Mesendoderm (in vitro differentiated cells): Measurements from ENCODE around the gene ATP2A3.

ENCODE experiments used
- DNase-seq: peaks from one replicate; pipeline ENCODE4 v3.0.0; 2013
- H2AK5ac ChIP-seq: 2 replicates; pipeline ENCODE4 v1.6.1; 2013; ENCODE audit warnings: low read length, inconsistent platforms
- H2BK120ac ChIP-seq: 2 replicates; pipeline ENCODE4 v1.6.1; 2013; ENCODE audit warnings: low read depth, mild to moderate bottlenecking, low read length, moderate library complexity, mixed read lengths
- H2BK15ac ChIP-seq: replicated peaks from 2 replicates; pipeline ENCODE4 v1.6.1; 2013; ENCODE audit warnings: low read depth, mild to moderate bottlenecking, moderate library complexity
- H2BK5ac ChIP-seq: 2 replicates; pipeline ENCODE4 v1.6.1; 2013; ENCODE audit warnings: low read length, inconsistent platforms
- H3K18ac ChIP-seq: 2 replicates; pipeline ENCODE4 v1.6.1; 2013; ENCODE audit warnings: mild to moderate bottlenecking, low read length, mixed read lengths
- H3K23ac ChIP-seq: one replicate; pipeline ENCODE4 v1.6.1; 2013; ENCODE audit warnings: low read length
- H3K27ac ChIP-seq: 2 replicates; pipeline ENCODE4 v1.5.1; 2013; ENCODE audit warnings: low read depth, mild to moderate bottlenecking, inconsistent platforms, low read length, moderate library complexity
- H3K27me3 ChIP-seq: 2 replicates; pipeline ENCODE4 v1.6.1; 2013; ENCODE audit warnings: low read length, control low read depth, mild to moderate bottlenecking, inconsistent platforms; ENCODE audit not compliant: insufficient read depth, poor library complexity
- H3K36me3 ChIP-seq: 2 replicates; pipeline ENCODE4 v1.6.1; 2013; ENCODE audit warnings: low read length, inconsistent platforms; ENCODE audit not compliant: control insufficient read depth, insufficient read depth
- H3K4ac ChIP-seq: one replicate; pipeline ENCODE4 v1.6.1; 2013; ENCODE audit warnings: low read depth, mild to moderate bottlenecking, low read length, moderate library complexity
- H3K4me1 ChIP-seq: 2 replicates; pipeline ENCODE4 v1.6.1; 2013; ENCODE audit warnings: low read depth, low read length, inconsistent platforms; ENCODE audit not compliant: control insufficient read depth
- H3K4me2 ChIP-seq: 2 replicates; pipeline ENCODE4 v1.6.1; 2013; ENCODE audit warnings: low read length
- H3K4me3 ChIP-seq: 2 replicates; pipeline ENCODE4 v1.5.1; 2013; ENCODE audit warnings: mild to moderate bottlenecking, low read length
- H3K56ac ChIP-seq: one replicate; pipeline ENCODE4 v1.6.1; 2013; ENCODE audit warnings: low read length
- H3K79me1 ChIP-seq: 2 replicates; pipeline ENCODE4 v1.6.1; 2013; ENCODE audit warnings: low read length, inconsistent platforms
- H3K79me2 ChIP-seq: 2 replicates; pipeline ENCODE4 v1.6.1; 2013; ENCODE audit warnings: mild to moderate bottlenecking, low read length; ENCODE audit not compliant: control insufficient read depth, insufficient read depth
- H3K9ac ChIP-seq: 2 replicates; pipeline ENCODE4 v1.6.1; 2013; ENCODE audit warnings: low read length, inconsistent platforms
- H4K5ac ChIP-seq: one replicate; pipeline ENCODE4 v1.6.1; 2013; ENCODE audit warnings: low read length
- H4K8ac ChIP-seq: one replicate; pipeline ENCODE4 v1.6.1; 2013; ENCODE audit warnings: low read depth, mild to moderate bottlenecking, control low read depth, low read length, moderate library complexity
- WGBS: extraction: QIAGEN DNeasy Blood & Tissue Kit; methylation state at CpG from one replicate; pipeline ENCODE4 v1.1.7; 2013; ENCODE audit warnings: low lambda C conversion rate, missing lambda C conversion rate; ENCODE audit not compliant: insufficient coverage; ENCODE audit errors: extremely low coverage; 5-methylcytosine and 5-hydroxymethylcytosine counted together

ATP2A3 gene

GRCh38 chr17:3897731-3898130 lies 66.5 kb downstream of the ATP2A3 start:
- Histone ChIP-seq H3K4ac (no peak overlapping the region), H3K23ac (no peak overlapping the region), H2AK5ac (no peak overlapping the region), H3K18ac (no peak overlapping the region), H2BK15ac (no peak overlapping the region), H3K9ac (no peak overlapping the region), H4K8ac (no peak overlapping the region), H4K5ac (no peak overlapping the region), H3K79me2 (no peaks in the 10 kb centered on the region), H3K56ac (no peak overlapping the region), H3K4me1 (peaks cover 7% of the 10 kb centered on the region), H3K27ac (no peak overlapping the region), H3K79me1 (no peaks in the 10 kb centered on the region), H2BK5ac (no peak overlapping the region), H3K27me3 (no peaks in the 10 kb centered on the region), H3K36me3 (no peaks in the 10 kb centered on the region), H2BK120ac (no peak overlapping the region), H3K4me2 (no peak overlapping the region), H3K4me3 (no peak overlapping the region)
- no peak for DNase-seq
- WGBS: no CpG with 5 or more reads among the region's 12 CpGs

GRCh38 chr17:3896968-3897235 lies 67.3 kb downstream of the ATP2A3 start:
- Histone ChIP-seq H3K4me2 (no peak overlapping the region), H3K27me3 (no peaks in the 10 kb centered on the region), H4K5ac (no peak overlapping the region), H2BK5ac (no peak overlapping the region), H3K36me3 (no peaks in the 10 kb centered on the region), H3K27ac (no peak overlapping the region), H2BK15ac (no peak overlapping the region), H3K79me2 (no peaks in the 10 kb centered on the region), H3K9ac (no peak overlapping the region), H3K4me1 (peaks cover 7% of the 10 kb centered on the region), H2AK5ac (no peak overlapping the region), H3K56ac (no peak overlapping the region), H3K79me1 (no peaks in the 10 kb centered on the region), H2BK120ac (no peak overlapping the region), H3K4ac (no peak overlapping the region), H3K4me3 (no peak overlapping the region), H3K23ac (no peak overlapping the region), H3K18ac (no peak overlapping the region), H4K8ac (no peak overlapping the region)
- DNase-seq: no peak
- no CpG with 5 or more reads among the region's 6 CpGs for WGBS

- no peak overlapping the region for H2BK120ac ChIP-seq
- H3K18ac ChIP-seq: no peak overlapping the region
- H3K23ac ChIP-seq: no peak overlapping the region
- H3K79me2 ChIP-seq: no peaks in the 10 kb centered on the region
- no peaks in the 10 kb centered on the region for H3K79me1 ChIP-seq
- no peaks in the 10 kb centered on the region for H3K27me3 ChIP-seq
- no peak overlapping the region for H3K4ac ChIP-seq
- no peak overlapping the region for H4K5ac ChIP-seq
- no peak overlapping the region for H3K56ac ChIP-seq
- H3K4me2 ChIP-seq: no peak overlapping the region
- H4K8ac ChIP-seq: no peak overlapping the region
- H3K27ac ChIP-seq: no peak overlapping the region
- H2AK5ac ChIP-seq: no peak overlapping the region
- H2BK15ac ChIP-seq: no peak overlapping the region
- H3K9ac ChIP-seq: no peak overlapping the region
- DNase-seq: no peak
- peaks cover 8% of the 10 kb centered on the region for H3K4me1 ChIP-seq
- no peak overlapping the region for H3K4me3 ChIP-seq
- no CpG with 5 or more reads among the region's 15 CpGs for WGBS
- no peak overlapping the region for H2BK5ac ChIP-seq
- no peaks in the 10 kb centered on the region for H3K36me3 ChIP-seq
Observed at GRCh38 chr17:3896108-3896967, 67.9 kb downstream of the ATP2A3 start.

GRCh38 chr17:3895354-3895753 lies 68.9 kb downstream of the ATP2A3 start:
- Histone ChIP-seq H3K27ac (no peak overlapping the region), H3K36me3 (no peaks in the 10 kb centered on the region), H3K23ac (no peak overlapping the region), H2AK5ac (no peak overlapping the region), H3K18ac (no peak overlapping the region), H3K27me3 (no peaks in the 10 kb centered on the region), H3K9ac (no peak overlapping the region), H3K4ac (no peak overlapping the region), H2BK5ac (no peak overlapping the region), H3K4me1 (peaks cover 8% of the 10 kb centered on the region), H3K56ac (no peak overlapping the region), H3K4me2 (no peak overlapping the region), H2BK120ac (no peak overlapping the region), H3K79me2 (no peaks in the 10 kb centered on the region), H4K8ac (no peak overlapping the region), H2BK15ac (no peak overlapping the region), H4K5ac (no peak overlapping the region), H3K4me3 (no peak overlapping the region), H3K79me1 (no peaks in the 10 kb centered on the region)
- WGBS: no CpG with 5 or more reads among the region's 3 CpGs
- no peak for DNase-seq

- H3K79me2 ChIP-seq: no peaks in the 10 kb centered on the region
- no peak overlapping the region for H2AK5ac ChIP-seq
- no peak overlapping the region for H3K23ac ChIP-seq
- H3K4me2 ChIP-seq: no peak overlapping the region
- H4K5ac ChIP-seq: no peak overlapping the region
- no peak overlapping the region for H2BK15ac ChIP-seq
- no peak overlapping the region for H3K4ac ChIP-seq
- no peak overlapping the region for H3K27ac ChIP-seq
- H3K4me1 ChIP-seq: peaks cover 8% of the 10 kb centered on the region
- no peak for DNase-seq
- no peak overlapping the region for H4K8ac ChIP-seq
- no peak overlapping the region for H3K9ac ChIP-seq
- H2BK120ac ChIP-seq: no peak overlapping the region
- H3K18ac ChIP-seq: no peak overlapping the region
- H3K4me3 ChIP-seq: no peak overlapping the region
- H3K27me3 ChIP-seq: no peaks in the 10 kb centered on the region
- WGBS: no CpG with 5 or more reads among the region's 2 CpGs
- H3K56ac ChIP-seq: no peak overlapping the region
- H3K79me1 ChIP-seq: no peaks in the 10 kb centered on the region
- H3K36me3 ChIP-seq: no peaks in the 10 kb centered on the region
- H2BK5ac ChIP-seq: no peak overlapping the region
Observed at GRCh38 chr17:3894911-3895343, 69.3 kb downstream of the ATP2A3 start.

GRCh38 chr17:3894188-3894587 lies 70.0 kb downstream of the ATP2A3 start:
- Histone ChIP-seq H3K4ac (no peak overlapping the region), H3K23ac (no peak overlapping the region)
- WGBS: no CpG with 5 or more reads among the region's 5 CpGs

More at GRCh38 chr17:3894188-3894587, 70.0 kb downstream of the ATP2A3 start:
- Histone ChIP-seq H3K36me3 (no peaks in the 10 kb centered on the region), H3K27me3 (no peaks in the 10 kb centered on the region), H3K9ac (no peak overlapping the region), H3K27ac (no peak overlapping the region), H3K4me1 (peaks cover 8% of the 10 kb centered on the region), H3K79me2 (no peaks in the 10 kb centered on the region), H3K79me1 (no peaks in the 10 kb centered on the region), H2AK5ac (no peak overlapping the region), H3K56ac (no peak overlapping the region), H3K4me3 (no peak overlapping the region), H2BK120ac (no peak overlapping the region), H3K18ac (no peak overlapping the region), H4K8ac (no peak overlapping the region), H2BK15ac (no peak overlapping the region), H3K4me2 (no peak overlapping the region), H4K5ac (no peak overlapping the region), H2BK5ac (no peak overlapping the region)
- no peak for DNase-seq
